SK-N-MC (cell line): ENCODE measurements around the gene PSMG4.

Experiments
- DNase-seq: peaks from one replicate; pipeline ENCODE4 v3.0.0-alpha.2; 2011; ENCODE audit warnings: low read depth, low spot score
- H3K27ac ChIP-seq: fragments of 200-600 bp; sonication (generic); 2 replicates; pipeline ENCODE4 v1.5.1; 2016; ENCODE audit warnings: mixed run types
- H3K36me3 ChIP-seq: fragments of 200-600 bp; sonication (generic); 2 replicates; pipeline ENCODE4 v1.6.1; 2017; ENCODE audit warnings: antibody characterized with exemption, low read length, mixed read lengths; ENCODE audit not compliant: insufficient read depth
- H3K4me3 ChIP-seq: fragments of 200-600 bp; sonication (generic); 2 replicates; pipeline ENCODE4 v1.5.1; 2016
- H3K9ac ChIP-seq: fragments of 200-600 bp; sonication (generic); 2 replicates; pipeline ENCODE4 v1.8.0; 2017; ENCODE audit warnings: mixed run types, mixed read lengths; ENCODE audit not compliant: insufficient read length
- H3K9me3 ChIP-seq: fragments of 200-600 bp; sonication (generic); 2 replicates; pipeline ENCODE4 v1.6.1; 2017; ENCODE audit warnings: low read depth, mild to moderate bottlenecking, antibody characterized with exemption, low read length, moderate library complexity, mixed read lengths
- EZH2 ChIP-seq: fragments of 200-600 bp; sonication (generic); IDR thresholded peaks from one replicate; pipeline ENCODE4 v1.6.1; 2017; ENCODE audit warnings: antibody characterized with exemption
- FOXP2 ChIP-seq: optimal IDR thresholded peaks from 2 replicates; pipeline ENCODE3; 2011; ENCODE audit warnings: mild to moderate bottlenecking, moderate library complexity; ENCODE audit not compliant: insufficient read depth; ENCODE audit errors: extremely low read length, control extremely low read depth
- POLR2AphosphoS5 ChIP-seq: IDR thresholded peaks from 2 replicates; pipeline ENCODE4 v1.6.1; 2012; ENCODE audit warnings: mild to moderate bottlenecking, low read depth, low read length, borderline replicate concordance

PSMG4 gene

GRCh38 chr6:3266170-3266569 is 7.4 kb downstream of the PSMG4 start:
- TF ChIP-seq EZH2 (no peak), FOXP2 (no peak), POLR2AphosphoS5 (no peak)
- Histone ChIP-seq H3K36me3 (peaks cover 42% of the 10 kb centered on the region), H3K27ac (no peak overlapping the region), H3K9me3 (no peaks in the 10 kb centered on the region), H3K4me3 (no peak overlapping the region), H3K9ac (no peak overlapping the region)
- no peak for DNase-seq

GRCh38 chr6:3267162-3267561 is 8.4 kb downstream of the PSMG4 start:
- peaks cover 49% of the 10 kb centered on the region for H3K36me3 ChIP-seq
- TF ChIP-seq EZH2, result no peak
- TF ChIP-seq FOXP2, result no peak
- no peak for TF ChIP-seq POLR2AphosphoS5
- H3K4me3 ChIP-seq, result no peak overlapping the region
- H3K9ac ChIP-seq, result no peak overlapping the region
- DNase-seq, result no peak
- H3K27ac ChIP-seq, result no peak overlapping the region
- no peaks in the 10 kb centered on the region for H3K9me3 ChIP-seq

DNA sequence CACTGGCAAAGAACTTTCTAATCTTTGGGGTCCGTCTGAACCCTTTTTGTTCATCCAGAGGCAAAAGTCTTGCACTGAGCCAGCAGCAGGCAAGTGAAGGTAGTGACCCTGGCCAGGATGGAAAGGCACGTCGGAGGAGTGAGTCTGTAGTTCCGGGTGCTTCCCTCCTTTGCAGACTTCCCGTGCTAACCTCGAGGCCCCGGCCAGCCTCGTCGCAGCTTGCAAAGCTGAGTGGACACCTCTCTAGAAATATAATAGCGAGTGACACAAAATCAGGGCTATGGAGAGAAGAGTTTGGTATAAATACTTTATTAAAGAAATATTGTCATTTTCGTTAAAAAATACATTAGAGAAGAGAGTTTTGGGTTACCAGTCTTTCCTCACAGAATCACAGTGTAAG is 9.9 kb downstream of the PSMG4 start:
- Histone ChIP-seq H3K36me3 (peaks cover 48% of the 10 kb centered on the region), H3K4me3 (no peak overlapping the region), H3K27ac (no peak overlapping the region), H3K9ac (no peak overlapping the region), H3K9me3 (no peaks in the 10 kb centered on the region)
- no peak for DNase-seq
- TF ChIP-seq POLR2AphosphoS5, result no peak
- TF ChIP-seq EZH2, result no peak
- no peak for TF ChIP-seq FOXP2

DNA sequence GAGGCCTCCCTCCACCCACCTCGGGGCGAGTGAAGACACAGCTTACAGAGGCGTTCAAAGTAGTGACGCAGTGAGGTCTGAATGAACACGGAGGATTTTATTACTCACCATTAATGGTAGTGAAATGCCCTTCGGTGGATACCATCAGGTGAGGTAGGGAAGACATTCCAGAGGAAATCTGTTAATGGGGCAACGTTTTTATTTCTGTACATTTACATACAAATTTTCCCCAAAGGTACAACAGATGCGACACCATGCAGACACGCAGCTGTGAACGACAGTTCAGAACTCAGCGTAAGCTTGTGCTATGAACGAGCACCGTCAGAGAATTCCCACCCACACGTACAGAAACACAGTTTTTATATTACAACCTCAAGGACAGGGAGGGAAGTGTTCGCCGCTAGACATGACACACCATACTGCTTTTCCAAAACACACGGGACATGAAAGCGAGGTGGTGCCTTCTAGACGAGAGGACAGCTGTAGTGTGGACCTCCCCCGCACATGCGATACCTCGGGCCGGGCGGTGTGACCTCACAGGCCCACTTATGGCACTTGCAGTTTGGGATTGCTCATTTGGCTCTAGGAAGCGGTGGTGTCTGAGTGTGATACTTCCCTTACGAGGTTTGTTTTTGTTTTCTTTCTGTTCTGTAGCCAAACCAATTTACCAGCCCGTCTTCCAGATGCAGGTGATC is 10.7 kb downstream of the PSMG4 start:
- Histone ChIP-seq H3K4me3 (no peak overlapping the region), H3K27ac (no peak overlapping the region), H3K36me3 (peaks cover 41% of the 10 kb centered on the region), H3K9me3 (no peaks in the 10 kb centered on the region), H3K9ac (no peak overlapping the region)
- no peak for DNase-seq
- TF ChIP-seq FOXP2 (no peak), POLR2AphosphoS5 (no peak), EZH2 (no peak)

GRCh38 chr6:3270258-3270657 is 11.5 kb downstream of the PSMG4 start:
- no peak overlapping the region for H3K27ac ChIP-seq
- no peak overlapping the region for H3K4me3 ChIP-seq
- no peak for DNase-seq
- H3K9ac ChIP-seq, result no peak overlapping the region
- no peak for TF ChIP-seq EZH2
- no peak for TF ChIP-seq POLR2AphosphoS5
- TF ChIP-seq FOXP2, result no peak
- H3K9me3 ChIP-seq, result no peaks in the 10 kb centered on the region
- H3K36me3 ChIP-seq, result peaks cover 38% of the 10 kb centered on the region

- Histone ChIP-seq H3K36me3 (peaks cover 36% of the 10 kb centered on the region), H3K27ac (no peak overlapping the region), H3K9me3 (no peaks in the 10 kb centered on the region), H3K9ac (no peak overlapping the region), H3K4me3 (no peak overlapping the region)
- no peak for DNase-seq
- TF ChIP-seq EZH2 (no peak), FOXP2 (no peak), POLR2AphosphoS5 (no peak)
These were observed 13.0 kb downstream of the PSMG4 start for GRCh38 chr6:3271756-3272155.

DNA sequence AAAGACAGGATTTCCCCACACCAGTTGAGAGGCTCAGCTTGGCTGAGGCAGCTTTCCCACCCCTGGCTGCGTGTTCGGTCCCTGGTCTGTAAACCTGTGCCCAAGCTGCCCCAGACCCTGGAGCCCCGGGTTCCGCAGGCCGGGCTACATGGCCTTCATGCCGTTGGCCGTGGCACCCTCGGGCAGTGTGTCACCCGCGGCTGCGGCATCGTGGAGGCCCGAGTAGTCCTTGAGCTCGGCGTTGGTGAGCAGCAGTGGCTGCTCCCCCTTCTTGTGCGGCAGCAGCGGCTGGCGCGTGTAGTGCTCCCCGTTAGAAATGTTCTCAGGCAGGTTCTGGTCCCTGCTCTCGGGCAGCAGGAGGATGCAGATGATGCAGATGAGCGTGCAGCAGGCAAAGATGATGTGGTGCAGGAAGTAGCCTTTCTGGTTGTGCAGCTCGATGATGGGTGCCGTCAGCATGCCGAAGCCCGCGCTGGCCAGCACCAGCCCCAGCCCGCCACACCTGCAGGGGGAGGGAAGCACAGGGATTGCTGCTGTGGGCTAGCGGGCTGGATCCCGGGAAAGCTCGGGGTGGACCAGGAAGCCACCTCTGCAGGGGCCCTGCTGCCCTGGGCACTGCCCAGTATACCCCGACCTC is 14.3 kb downstream of the PSMG4 start:
- no peak for DNase-seq
- Histone ChIP-seq H3K9me3 (no peaks in the 10 kb centered on the region), H3K36me3 (peaks cover 32% of the 10 kb centered on the region), H3K4me3 (no peak overlapping the region), H3K27ac (no peak overlapping the region), H3K9ac (no peak overlapping the region)
- TF ChIP-seq POLR2AphosphoS5, result no peak
- no peak for TF ChIP-seq FOXP2
- no peak for TF ChIP-seq EZH2

- H3K9ac ChIP-seq, result no peak overlapping the region
- DNase-seq, result no peak
- peaks cover 30% of the 10 kb centered on the region for H3K36me3 ChIP-seq
- no peak overlapping the region for H3K4me3 ChIP-seq
- TF ChIP-seq EZH2, result no peak
- no peak for TF ChIP-seq POLR2AphosphoS5
- TF ChIP-seq FOXP2, result no peak
- no peak overlapping the region for H3K27ac ChIP-seq
- no peaks in the 10 kb centered on the region for H3K9me3 ChIP-seq
These were observed 15.2 kb downstream of the PSMG4 start for GRCh38 chr6:3273707-3274521.
